ENCODE data around the gene LMO2.
"Not testable (repeated sequence)": the region's sequence is repeated elsewhere in the genome, so short reads cannot be mapped to it uniquely, and the experiment has no call there.

Gene LMO2

GRCh38 chr11:33861386-33861785 is 30.5 kb downstream of the LMO2 start:
- Histone ChIP-seq H3K4me3 (ENCODE audit: extremely low read depth, insufficient read depth, low read length, poor library complexity, severe bottlenecking) (no peak overlapping the region), H3K36me3 (ENCODE audit: control insufficient read depth, insufficient read depth, low read length) (peaks cover 68% of the 10 kb centered on the region)
- WGBS, 2 experiments (ENCODE audit: insufficient coverage in 2 of 2) = 71 to 81% methylated on average over 5 of the region's 6 CpGs

GRCh38 chr11:33860926-33861325 is 30.9 kb downstream of the LMO2 start:
- no peak overlapping the region for H3K27ac ChIP-seq (ENCODE audit: low read depth, low read length, severe bottlenecking)
- 83 to 93% methylated on average over 5 of the region's 5 CpGs for WGBS, 2 experiments (ENCODE audit: insufficient coverage in 2 of 2)
- H3K4me1 ChIP-seq (ENCODE audit: control insufficient read depth, insufficient read depth, low read length, poor library complexity, severe bottlenecking) = no peaks in the 10 kb centered on the region
- peaks cover 64% of the 10 kb centered on the region for H3K36me3 ChIP-seq (ENCODE audit: control insufficient read depth, insufficient read depth, low read length)
- H3K4me3 ChIP-seq (ENCODE audit: extremely low read depth, insufficient read depth, low read length, poor library complexity, severe bottlenecking) = no peak overlapping the region
- H3K9me3 ChIP-seq (ENCODE audit: control insufficient read depth, low read length) = no peaks in the 10 kb centered on the region

More at GRCh38 chr11:33861386-33861785, 30.5 kb downstream of the LMO2 start:
- H3K9me3 ChIP-seq (ENCODE audit: control insufficient read depth, low read length) = no peaks in the 10 kb centered on the region
- H3K4me1 ChIP-seq (ENCODE audit: control insufficient read depth, insufficient read depth, low read length, poor library complexity, severe bottlenecking) = no peaks in the 10 kb centered on the region
- H3K27ac ChIP-seq (ENCODE audit: low read depth, low read length, severe bottlenecking) = no peak overlapping the region

- 94 to 97% methylated on average over 16 of the region's 16 CpGs for WGBS, 2 experiments (ENCODE audit: insufficient coverage in 2 of 2)
- Histone ChIP-seq H3K9me3 (ENCODE audit: control insufficient read depth, low read length) (no peaks in the 10 kb centered on the region), H3K27ac (ENCODE audit: low read depth, low read length, severe bottlenecking) (no peak overlapping the region), H3K4me3 (ENCODE audit: extremely low read depth, insufficient read depth, low read length, poor library complexity, severe bottlenecking) (no peak overlapping the region), H3K36me3 (ENCODE audit: control insufficient read depth, insufficient read depth, low read length) (peaks cover 50% of the 10 kb centered on the region), H3K4me1 (ENCODE audit: control insufficient read depth, insufficient read depth, low read length, poor library complexity, severe bottlenecking) (no peaks in the 10 kb centered on the region)
These were observed 32.6 kb downstream of the LMO2 start for GRCh38 chr11:33859306-33859705.

- H3K9me3 ChIP-seq (ENCODE audit: control insufficient read depth, low read length) = no peaks in the 10 kb centered on the region
- H3K36me3 ChIP-seq (ENCODE audit: control insufficient read depth, insufficient read depth, low read length) = peaks cover 37% of the 10 kb centered on the region
- WGBS, 2 experiments (ENCODE audit: insufficient coverage in 2 of 2) = 2% methylated on average over 7 to 8 of the region's 10 CpGs
- H3K4me3 ChIP-seq (ENCODE audit: extremely low read depth, insufficient read depth, low read length, poor library complexity, severe bottlenecking) = no peak overlapping the region
- no peaks in the 10 kb centered on the region for H3K4me1 ChIP-seq (ENCODE audit: control insufficient read depth, insufficient read depth, low read length, poor library complexity, severe bottlenecking)
- no peak overlapping the region for H3K27ac ChIP-seq (ENCODE audit: low read depth, low read length, severe bottlenecking)
These were observed 33.9 kb downstream of the LMO2 start for GRCh38 chr11:33857933-33858371.

GRCh38 chr11:33855500-33855899 is 36.4 kb downstream of the LMO2 start:
- Histone ChIP-seq H3K4me1 (ENCODE audit: control insufficient read depth, insufficient read depth, low read length, poor library complexity, severe bottlenecking) (no peaks in the 10 kb centered on the region), H3K36me3 (ENCODE audit: control insufficient read depth, insufficient read depth, low read length) (peaks cover 13% of the 10 kb centered on the region), H3K27ac (ENCODE audit: low read depth, low read length, severe bottlenecking) (no peak overlapping the region), H3K4me3 (ENCODE audit: extremely low read depth, insufficient read depth, low read length, poor library complexity, severe bottlenecking) (no peak overlapping the region), H3K9me3 (ENCODE audit: control insufficient read depth, low read length) (no peaks in the 10 kb centered on the region)
- 100% methylated on average over 1 of the region's 2 CpGs for WGBS, 2 experiments (ENCODE audit: insufficient coverage in 2 of 2)

GRCh38 chr11:33848717-33849390 is 43.0 kb downstream of the LMO2 start:
- H3K4me1 ChIP-seq (ENCODE audit: control insufficient read depth, insufficient read depth, low read length, poor library complexity, severe bottlenecking) = no peaks in the 10 kb centered on the region
- no peak overlapping the region for H3K4me3 ChIP-seq (ENCODE audit: extremely low read depth, insufficient read depth, low read length, poor library complexity, severe bottlenecking)
- WGBS, 2 experiments (ENCODE audit: insufficient coverage in 2 of 2) = 90 to 95% methylated on average over 4 of the region's 6 CpGs
- no peak overlapping the region for H3K27ac ChIP-seq (ENCODE audit: low read depth, low read length, severe bottlenecking)
- no peaks in the 10 kb centered on the region for H3K9me3 ChIP-seq (ENCODE audit: control insufficient read depth, low read length)
- H3K36me3 ChIP-seq (ENCODE audit: control insufficient read depth, insufficient read depth, low read length) = no peaks in the 10 kb centered on the region

GRCh38 chr11:33847251-33847650 is 44.6 kb downstream of the LMO2 start:
- no peaks in the 10 kb centered on the region for H3K36me3 ChIP-seq (ENCODE audit: control insufficient read depth, insufficient read depth, low read length)
- no CpG with 5 or more reads among the region's 1 CpG for WGBS, 2 experiments (ENCODE audit: insufficient coverage in 2 of 2)
- no peak overlapping the region for H3K27ac ChIP-seq (ENCODE audit: low read depth, low read length, severe bottlenecking)
- H3K4me3 ChIP-seq (ENCODE audit: extremely low read depth, insufficient read depth, low read length, poor library complexity, severe bottlenecking) = no peak overlapping the region
- no peaks in the 10 kb centered on the region for H3K4me1 ChIP-seq (ENCODE audit: control insufficient read depth, insufficient read depth, low read length, poor library complexity, severe bottlenecking)
- H3K9me3 ChIP-seq (ENCODE audit: control insufficient read depth, low read length) = no peaks in the 10 kb centered on the region

- WGBS, 2 experiments (ENCODE audit: insufficient coverage in 2 of 2) = 94 to 96% methylated on average over 3 to 4 of the region's 6 CpGs
- no peak overlapping the region for H3K27ac ChIP-seq (ENCODE audit: low read depth, low read length, severe bottlenecking)
- H3K36me3 ChIP-seq (ENCODE audit: control insufficient read depth, insufficient read depth, low read length) = no peaks in the 10 kb centered on the region
- no peaks in the 10 kb centered on the region for H3K4me1 ChIP-seq (ENCODE audit: control insufficient read depth, insufficient read depth, low read length, poor library complexity, severe bottlenecking)
- no peaks in the 10 kb centered on the region for H3K9me3 ChIP-seq (ENCODE audit: control insufficient read depth, low read length)
- H3K4me3 ChIP-seq (ENCODE audit: extremely low read depth, insufficient read depth, low read length, poor library complexity, severe bottlenecking) = no peak overlapping the region
These were observed 47.6 kb downstream of the LMO2 start for GRCh38 chr11:33844236-33844635.

GRCh38 chr11:33843018-33843417 is 48.9 kb downstream of the LMO2 start:
- WGBS, 2 experiments (ENCODE audit: insufficient coverage in 2 of 2) = 75 to 92% methylated on average over 3 of the region's 4 CpGs
- Histone ChIP-seq H3K9me3 (ENCODE audit: control insufficient read depth, low read length) (no peaks in the 10 kb centered on the region), H3K27ac (ENCODE audit: low read depth, low read length, severe bottlenecking) (no peak overlapping the region), H3K4me1 (ENCODE audit: control insufficient read depth, insufficient read depth, low read length, poor library complexity, severe bottlenecking) (no peaks in the 10 kb centered on the region), H3K36me3 (ENCODE audit: control insufficient read depth, insufficient read depth, low read length) (no peaks in the 10 kb centered on the region), H3K4me3 (ENCODE audit: extremely low read depth, insufficient read depth, low read length, poor library complexity, severe bottlenecking) (no peak overlapping the region)

- WGBS, 2 experiments (ENCODE audit: insufficient coverage in 2 of 2) = 78 to 86% methylated on average over 9 of the region's 13 CpGs
- Histone ChIP-seq H3K9me3 (ENCODE audit: control insufficient read depth, low read length) (no peaks in the 10 kb centered on the region), H3K4me1 (ENCODE audit: control insufficient read depth, insufficient read depth, low read length, poor library complexity, severe bottlenecking) (no peaks in the 10 kb centered on the region), H3K4me3 (ENCODE audit: extremely low read depth, insufficient read depth, low read length, poor library complexity, severe bottlenecking) (no peak overlapping the region), H3K36me3 (ENCODE audit: control insufficient read depth, insufficient read depth, low read length) (no peaks in the 10 kb centered on the region), H3K27ac (ENCODE audit: low read depth, low read length, severe bottlenecking) (no peak overlapping the region)
These were observed 49.5 kb downstream of the LMO2 start for GRCh38 chr11:33842236-33842915.

- not testable (repeated sequence) for H3K9me3 ChIP-seq (ENCODE audit: control insufficient read depth, low read length); H3K4me3 ChIP-seq (ENCODE audit: extremely low read depth, insufficient read depth, low read length, poor library complexity, severe bottlenecking); H3K27ac ChIP-seq (ENCODE audit: low read depth, low read length, severe bottlenecking); H3K4me1 ChIP-seq (ENCODE audit: control insufficient read depth, insufficient read depth, low read length, poor library complexity, severe bottlenecking); H3K36me3 ChIP-seq (ENCODE audit: control insufficient read depth, insufficient read depth, low read length)
- WGBS, 2 experiments (ENCODE audit: insufficient coverage in 2 of 2) = 57% methylated on average over 1 of the region's 3 CpGs; no CpG with 5 or more reads in 1 of the 2 experiments
These were observed 53.6 kb downstream of the LMO2 start for GRCh38 chr11:33838234-33838633.
